NCI-H345 treated with DMSO at 0.1 percent for 48 hours (cell line): ENCODE data around the gene BMPER.
A peak's percentile ranks its signal among the peaks of the same experiment; 100 is the strongest.

Experiments
- DNase-seq: peaks from one replicate; lab custom pipeline; 2025; ENCODE audit not compliant: unreplicated experiment; lab: John Stamatoyannopoulos, UW

The BMPER gene

GRCh38 chr7:33905389-33906032 lies at the start of gene BMPER:
BMPER (plus strand) TSS chr7:33905539; CDS start chr7:33905614, 75 bp downstream.
- peak; percentile 41 for DNase-seq

- no peak for DNase-seq
Measured at GRCh38 chr7:33861947-33862346, 43.4 kb upstream of the BMPER start.

GRCh38 chr7:33862946-33863814 lies 42.2 kb upstream of the BMPER start:
- DNase-seq, result no peak

- no peak for DNase-seq
Measured at GRCh38 chr7:33868166-33868565, 37.2 kb upstream of the BMPER start.

GRCh38 chr7:33869176-33869575 lies 36.2 kb upstream of the BMPER start:
- no peak for DNase-seq

- DNase-seq, result no peak
Measured at GRCh38 chr7:33870120-33870519, 35.2 kb upstream of the BMPER start.

GRCh38 chr7:33872870-33873269 lies 32.5 kb upstream of the BMPER start:
- no peak for DNase-seq

GRCh38 chr7:33873518-33873917 lies 31.8 kb upstream of the BMPER start:
- DNase-seq, result no peak

- DNase-seq, result no peak
Measured at GRCh38 chr7:33873981-33874750, 31.2 kb upstream of the BMPER start.

GRCh38 chr7:33874943-33875342 lies 30.4 kb upstream of the BMPER start:
- DNase-seq, result no peak

- no peak for DNase-seq
Measured at GRCh38 chr7:33876596-33877274, 28.6 kb upstream of the BMPER start.

- DNase-seq, result no peak
Measured at GRCh38 chr7:33880787-33881186, 24.6 kb upstream of the BMPER start.

GRCh38 chr7:33881316-33881715 lies 24.0 kb upstream of the BMPER start:
- no peak for DNase-seq

- DNase-seq, result no peak
Measured at GRCh38 chr7:33882040-33882837, 23.1 kb upstream of the BMPER start.

- DNase-seq, result no peak
Measured at GRCh38 chr7:33882950-33883670, 22.2 kb upstream of the BMPER start.

GRCh38 chr7:33883671-33883965 lies 21.7 kb upstream of the BMPER start:
- no peak for DNase-seq

GRCh38 chr7:33885290-33886148 lies 19.8 kb upstream of the BMPER start:
- DNase-seq, result no peak

- DNase-seq, result no peak
Measured at GRCh38 chr7:33886149-33886623, 19.2 kb upstream of the BMPER start.
